PC-9 (cell line): ENCODE data around the gene GMDS.

Experiments used
- EZH2 ChIP-seq: fragments of 200-600 bp; sonication (generic); IDR thresholded peaks from 2 replicates; pipeline ENCODE4 v1.8.0; 2017; ENCODE audit warnings: antibody characterized with exemption, low read depth
- TF ChIP-seq, protein P1 (sequence below): fragments of 200-600 bp; sonication (generic); conservative IDR thresholded peaks from 2 replicates; pipeline ENCODE4 v1.6.1; 2017; ENCODE audit warnings: mixed run types, antibody characterized with exemption, mild to moderate bottlenecking, moderate library complexity

DNA sequence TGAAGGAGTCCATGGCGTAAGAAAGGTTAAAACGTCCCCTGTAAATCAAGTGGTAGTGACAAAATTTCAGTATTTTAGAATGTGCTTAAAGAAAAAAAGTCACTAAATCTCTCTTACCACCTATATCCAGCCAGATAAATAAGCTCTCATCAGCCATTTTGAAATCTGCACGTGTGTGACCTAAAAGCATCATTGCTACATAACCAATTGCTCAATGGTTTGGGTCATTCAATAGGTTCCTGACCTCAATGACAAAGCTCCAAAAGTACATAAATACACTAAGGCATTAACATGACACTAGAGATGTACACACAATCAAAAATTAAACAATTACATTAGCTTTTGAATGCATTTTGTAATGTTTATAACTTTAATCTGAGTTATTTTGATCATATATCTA is 272.4 kb downstream of the GMDS start:
- TF ChIP-seq, protein P1, sequence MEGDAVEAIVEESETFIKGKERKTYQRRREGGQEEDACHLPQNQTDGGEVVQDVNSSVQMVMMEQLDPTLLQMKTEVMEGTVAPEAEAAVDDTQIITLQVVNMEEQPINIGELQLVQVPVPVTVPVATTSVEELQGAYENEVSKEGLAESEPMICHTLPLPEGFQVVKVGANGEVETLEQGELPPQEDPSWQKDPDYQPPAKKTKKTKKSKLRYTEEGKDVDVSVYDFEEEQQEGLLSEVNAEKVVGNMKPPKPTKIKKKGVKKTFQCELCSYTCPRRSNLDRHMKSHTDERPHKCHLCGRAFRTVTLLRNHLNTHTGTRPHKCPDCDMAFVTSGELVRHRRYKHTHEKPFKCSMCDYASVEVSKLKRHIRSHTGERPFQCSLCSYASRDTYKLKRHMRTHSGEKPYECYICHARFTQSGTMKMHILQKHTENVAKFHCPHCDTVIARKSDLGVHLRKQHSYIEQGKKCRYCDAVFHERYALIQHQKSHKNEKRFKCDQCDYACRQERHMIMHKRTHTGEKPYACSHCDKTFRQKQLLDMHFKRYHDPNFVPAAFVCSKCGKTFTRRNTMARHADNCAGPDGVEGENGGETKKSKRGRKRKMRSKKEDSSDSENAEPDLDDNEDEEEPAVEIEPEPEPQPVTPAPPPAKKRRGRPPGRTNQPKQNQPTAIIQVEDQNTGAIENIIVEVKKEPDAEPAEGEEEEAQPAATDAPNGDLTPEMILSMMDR: no peak
- no peak for TF ChIP-seq EZH2
